ENCODE results near the gene TIMP1.

DNA sequence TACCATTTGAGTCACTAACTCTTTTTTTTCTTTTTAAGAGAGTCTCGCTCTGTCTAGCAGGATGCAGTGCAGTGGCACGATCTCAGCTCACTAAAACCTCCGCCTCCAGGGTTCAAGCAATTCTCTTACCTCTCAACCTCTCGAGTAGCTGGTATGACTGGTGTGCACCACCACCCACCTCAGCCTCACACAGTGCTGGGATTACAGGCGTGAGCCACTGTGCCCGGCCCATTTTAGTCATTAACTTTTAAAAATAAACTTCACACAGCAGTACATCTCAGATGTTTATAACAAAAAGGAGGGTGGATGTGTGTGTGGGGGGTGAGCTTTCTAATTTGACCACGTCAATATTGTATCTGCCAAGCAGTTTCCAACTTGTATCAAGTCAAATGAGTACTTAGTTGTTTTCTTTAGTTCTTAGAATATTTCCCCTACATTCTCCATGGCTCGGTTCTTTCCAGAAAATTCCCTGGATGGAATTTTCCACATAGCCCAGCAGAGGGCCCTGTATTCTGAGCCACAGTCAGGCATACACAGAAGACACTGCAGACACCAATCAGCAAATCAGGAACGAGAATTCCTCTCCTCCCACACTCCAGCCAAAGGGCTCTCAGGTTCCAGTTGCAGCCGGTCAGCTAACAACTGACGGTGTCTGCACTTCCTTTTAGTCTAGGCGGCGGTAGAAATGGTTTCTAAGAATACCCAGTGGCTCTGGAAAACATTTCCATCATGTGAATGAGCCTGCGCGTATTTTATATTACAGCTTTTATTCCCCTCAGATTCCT lies 41.3 kb upstream of the TIMP1 start:
- TF ChIP-seq, protein P1, sequence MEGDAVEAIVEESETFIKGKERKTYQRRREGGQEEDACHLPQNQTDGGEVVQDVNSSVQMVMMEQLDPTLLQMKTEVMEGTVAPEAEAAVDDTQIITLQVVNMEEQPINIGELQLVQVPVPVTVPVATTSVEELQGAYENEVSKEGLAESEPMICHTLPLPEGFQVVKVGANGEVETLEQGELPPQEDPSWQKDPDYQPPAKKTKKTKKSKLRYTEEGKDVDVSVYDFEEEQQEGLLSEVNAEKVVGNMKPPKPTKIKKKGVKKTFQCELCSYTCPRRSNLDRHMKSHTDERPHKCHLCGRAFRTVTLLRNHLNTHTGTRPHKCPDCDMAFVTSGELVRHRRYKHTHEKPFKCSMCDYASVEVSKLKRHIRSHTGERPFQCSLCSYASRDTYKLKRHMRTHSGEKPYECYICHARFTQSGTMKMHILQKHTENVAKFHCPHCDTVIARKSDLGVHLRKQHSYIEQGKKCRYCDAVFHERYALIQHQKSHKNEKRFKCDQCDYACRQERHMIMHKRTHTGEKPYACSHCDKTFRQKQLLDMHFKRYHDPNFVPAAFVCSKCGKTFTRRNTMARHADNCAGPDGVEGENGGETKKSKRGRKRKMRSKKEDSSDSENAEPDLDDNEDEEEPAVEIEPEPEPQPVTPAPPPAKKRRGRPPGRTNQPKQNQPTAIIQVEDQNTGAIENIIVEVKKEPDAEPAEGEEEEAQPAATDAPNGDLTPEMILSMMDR (IDR thresholded peaks at IDR 0.05; ENCODE audit: poor library complexity, severe bottlenecking), result peak; percentile 80
- TF ChIP-seq POLR2AphosphoS5 (IDR thresholded peaks at IDR 0.05), result peak; percentile 64
- TF ChIP-seq EP300 (conservative IDR thresholded peaks at IDR 0.05; ENCODE audit: poor library complexity, severe bottlenecking), result no peak
- TF ChIP-seq, protein P2, sequence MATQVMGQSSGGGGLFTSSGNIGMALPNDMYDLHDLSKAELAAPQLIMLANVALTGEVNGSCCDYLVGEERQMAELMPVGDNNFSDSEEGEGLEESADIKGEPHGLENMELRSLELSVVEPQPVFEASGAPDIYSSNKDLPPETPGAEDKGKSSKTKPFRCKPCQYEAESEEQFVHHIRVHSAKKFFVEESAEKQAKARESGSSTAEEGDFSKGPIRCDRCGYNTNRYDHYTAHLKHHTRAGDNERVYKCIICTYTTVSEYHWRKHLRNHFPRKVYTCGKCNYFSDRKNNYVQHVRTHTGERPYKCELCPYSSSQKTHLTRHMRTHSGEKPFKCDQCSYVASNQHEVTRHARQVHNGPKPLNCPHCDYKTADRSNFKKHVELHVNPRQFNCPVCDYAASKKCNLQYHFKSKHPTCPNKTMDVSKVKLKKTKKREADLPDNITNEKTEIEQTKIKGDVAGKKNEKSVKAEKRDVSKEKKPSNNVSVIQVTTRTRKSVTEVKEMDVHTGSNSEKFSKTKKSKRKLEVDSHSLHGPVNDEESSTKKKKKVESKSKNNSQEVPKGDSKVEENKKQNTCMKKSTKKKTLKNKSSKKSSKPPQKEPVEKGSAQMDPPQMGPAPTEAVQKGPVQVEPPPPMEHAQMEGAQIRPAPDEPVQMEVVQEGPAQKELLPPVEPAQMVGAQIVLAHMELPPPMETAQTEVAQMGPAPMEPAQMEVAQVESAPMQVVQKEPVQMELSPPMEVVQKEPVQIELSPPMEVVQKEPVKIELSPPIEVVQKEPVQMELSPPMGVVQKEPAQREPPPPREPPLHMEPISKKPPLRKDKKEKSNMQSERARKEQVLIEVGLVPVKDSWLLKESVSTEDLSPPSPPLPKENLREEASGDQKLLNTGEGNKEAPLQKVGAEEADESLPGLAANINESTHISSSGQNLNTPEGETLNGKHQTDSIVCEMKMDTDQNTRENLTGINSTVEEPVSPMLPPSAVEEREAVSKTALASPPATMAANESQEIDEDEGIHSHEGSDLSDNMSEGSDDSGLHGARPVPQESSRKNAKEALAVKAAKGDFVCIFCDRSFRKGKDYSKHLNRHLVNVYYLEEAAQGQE (IDR thresholded peaks at IDR 0.05; ENCODE audit: borderline replicate concordance), result peak; percentile 52
- TF ChIP-seq MXI1 (conservative IDR thresholded peaks at IDR 0.05; ENCODE audit: poor library complexity, severe bottlenecking), result no peak
- no peak for TF ChIP-seq EZH2 (IDR thresholded peaks at IDR 0.05; ENCODE audit: borderline replicate concordance, insufficient read depth, low read length, poor library complexity, severe bottlenecking)
- no peak for TF ChIP-seq TAF1 (IDR thresholded peaks at IDR 0.05; ENCODE audit: low read depth)
